ENCODE measurements around the gene ARHGAP10.
"Not testable (repeated sequence)": the region's sequence is repeated elsewhere in the genome, so short reads cannot be mapped to it uniquely, and the experiment has no call there.

Gene ARHGAP10

GRCh38 chr4:147790412-147790811 lies 58.5 kb downstream of the ARHGAP10 start:
- no peak overlapping the region for H3K4me3 ChIP-seq (ENCODE audit: low read depth, low read length)
- no peak for DNase-seq (ENCODE audit: low read depth)
- TF ChIP-seq CTCF (conservative IDR thresholded peaks at IDR 0.05; ENCODE audit: low read depth, low read length) = no peak

- TF ChIP-seq CTCF (conservative IDR thresholded peaks at IDR 0.05; ENCODE audit: low read depth, low read length) = no peak
- no peak overlapping the region for H3K4me3 ChIP-seq (ENCODE audit: low read depth, low read length)
- no peak for DNase-seq (ENCODE audit: low read depth)
Measured at GRCh38 chr4:147791341-147791740, 59.5 kb downstream of the ARHGAP10 start.

- peak; percentile 56 for DNase-seq (ENCODE audit: low read depth)
- TF ChIP-seq CTCF (conservative IDR thresholded peaks at IDR 0.05; ENCODE audit: low read depth, low read length) = no peak
- H3K4me3 ChIP-seq (ENCODE audit: low read depth, low read length) = no peak overlapping the region
Measured at GRCh38 chr4:147791865-147792264, 60.0 kb downstream of the ARHGAP10 start.

GRCh38 chr4:147793569-147794313 lies 61.9 kb downstream of the ARHGAP10 start:
- TF ChIP-seq CTCF (conservative IDR thresholded peaks at IDR 0.05; ENCODE audit: low read depth, low read length) = no peak
- DNase-seq (ENCODE audit: low read depth) = peak; percentile 45
- no peak overlapping the region for H3K4me3 ChIP-seq (ENCODE audit: low read depth, low read length)

GRCh38 chr4:147794314-147794680 lies 62.4 kb downstream of the ARHGAP10 start:
- no peak for TF ChIP-seq CTCF (conservative IDR thresholded peaks at IDR 0.05; ENCODE audit: low read depth, low read length)
- no peak overlapping the region for H3K4me3 ChIP-seq (ENCODE audit: low read depth, low read length)

GRCh38 chr4:147794787-147795413 lies 63.0 kb downstream of the ARHGAP10 start:
- no peak for DNase-seq (ENCODE audit: low read depth)
- TF ChIP-seq CTCF (conservative IDR thresholded peaks at IDR 0.05; ENCODE audit: low read depth, low read length) = no peak
- no peak overlapping the region for H3K4me3 ChIP-seq (ENCODE audit: low read depth, low read length)

More at GRCh38 chr4:147794314-147794680, 62.4 kb downstream of the ARHGAP10 start:
- no peak for DNase-seq (ENCODE audit: low read depth)

GRCh38 chr4:147799057-147799456 lies 67.2 kb downstream of the ARHGAP10 start:
- not testable (repeated sequence) for DNase-seq (ENCODE audit: low read depth); H3K4me3 ChIP-seq (ENCODE audit: low read depth, low read length)

All from choroid plexus epithelial cell (primary cell).